ENCODE measurements around the gene CCDC171.

DNA sequence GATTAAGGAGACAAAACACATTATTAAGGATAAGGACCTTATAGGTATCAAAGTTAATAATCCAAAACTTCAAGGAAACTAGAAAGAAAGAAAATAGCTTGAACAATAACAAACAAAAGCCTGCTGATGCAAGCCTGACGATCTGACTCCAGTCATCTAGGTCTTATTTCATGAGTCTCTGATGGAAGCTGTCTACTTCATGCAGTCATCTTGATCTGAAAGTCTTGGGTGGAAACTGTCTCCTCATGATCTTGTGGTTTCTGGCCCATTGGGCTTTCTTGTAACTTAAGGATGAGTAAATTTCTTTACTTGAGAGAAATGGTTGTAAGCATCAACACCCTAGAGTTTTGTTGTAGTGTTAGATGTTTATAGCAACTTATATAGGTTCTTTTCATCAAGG is 21.5 kb upstream of the CCDC171 start:
- TF ChIP-seq ZFX (IDR thresholded peaks at IDR 0.05) (no peak), EZH2 (IDR thresholded peaks at IDR 0.05) (no peak)
